SKM-1 (cell line): ENCODE measurements around the gene SBF1.
"Not testable (repeated sequence)": the region's sequence is repeated elsewhere in the genome, so short reads cannot be mapped to it uniquely, and the experiment has no call there.

Source experiments
- DNase-seq: peaks from one replicate; lab custom pipeline; 2025; ENCODE audit not compliant: unreplicated experiment; lab: John Stamatoyannopoulos, UW

SBF1 gene, protein sequence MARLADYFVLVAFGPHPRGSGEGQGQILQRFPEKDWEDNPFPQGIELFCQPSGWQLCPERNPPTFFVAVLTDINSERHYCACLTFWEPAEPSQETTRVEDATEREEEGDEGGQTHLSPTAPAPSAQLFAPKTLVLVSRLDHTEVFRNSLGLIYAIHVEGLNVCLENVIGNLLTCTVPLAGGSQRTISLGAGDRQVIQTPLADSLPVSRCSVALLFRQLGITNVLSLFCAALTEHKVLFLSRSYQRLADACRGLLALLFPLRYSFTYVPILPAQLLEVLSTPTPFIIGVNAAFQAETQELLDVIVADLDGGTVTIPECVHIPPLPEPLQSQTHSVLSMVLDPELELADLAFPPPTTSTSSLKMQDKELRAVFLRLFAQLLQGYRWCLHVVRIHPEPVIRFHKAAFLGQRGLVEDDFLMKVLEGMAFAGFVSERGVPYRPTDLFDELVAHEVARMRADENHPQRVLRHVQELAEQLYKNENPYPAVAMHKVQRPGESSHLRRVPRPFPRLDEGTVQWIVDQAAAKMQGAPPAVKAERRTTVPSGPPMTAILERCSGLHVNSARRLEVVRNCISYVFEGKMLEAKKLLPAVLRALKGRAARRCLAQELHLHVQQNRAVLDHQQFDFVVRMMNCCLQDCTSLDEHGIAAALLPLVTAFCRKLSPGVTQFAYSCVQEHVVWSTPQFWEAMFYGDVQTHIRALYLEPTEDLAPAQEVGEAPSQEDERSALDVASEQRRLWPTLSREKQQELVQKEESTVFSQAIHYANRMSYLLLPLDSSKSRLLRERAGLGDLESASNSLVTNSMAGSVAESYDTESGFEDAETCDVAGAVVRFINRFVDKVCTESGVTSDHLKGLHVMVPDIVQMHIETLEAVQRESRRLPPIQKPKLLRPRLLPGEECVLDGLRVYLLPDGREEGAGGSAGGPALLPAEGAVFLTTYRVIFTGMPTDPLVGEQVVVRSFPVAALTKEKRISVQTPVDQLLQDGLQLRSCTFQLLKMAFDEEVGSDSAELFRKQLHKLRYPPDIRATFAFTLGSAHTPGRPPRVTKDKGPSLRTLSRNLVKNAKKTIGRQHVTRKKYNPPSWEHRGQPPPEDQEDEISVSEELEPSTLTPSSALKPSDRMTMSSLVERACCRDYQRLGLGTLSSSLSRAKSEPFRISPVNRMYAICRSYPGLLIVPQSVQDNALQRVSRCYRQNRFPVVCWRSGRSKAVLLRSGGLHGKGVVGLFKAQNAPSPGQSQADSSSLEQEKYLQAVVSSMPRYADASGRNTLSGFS (N-terminal part only)

DNA sequence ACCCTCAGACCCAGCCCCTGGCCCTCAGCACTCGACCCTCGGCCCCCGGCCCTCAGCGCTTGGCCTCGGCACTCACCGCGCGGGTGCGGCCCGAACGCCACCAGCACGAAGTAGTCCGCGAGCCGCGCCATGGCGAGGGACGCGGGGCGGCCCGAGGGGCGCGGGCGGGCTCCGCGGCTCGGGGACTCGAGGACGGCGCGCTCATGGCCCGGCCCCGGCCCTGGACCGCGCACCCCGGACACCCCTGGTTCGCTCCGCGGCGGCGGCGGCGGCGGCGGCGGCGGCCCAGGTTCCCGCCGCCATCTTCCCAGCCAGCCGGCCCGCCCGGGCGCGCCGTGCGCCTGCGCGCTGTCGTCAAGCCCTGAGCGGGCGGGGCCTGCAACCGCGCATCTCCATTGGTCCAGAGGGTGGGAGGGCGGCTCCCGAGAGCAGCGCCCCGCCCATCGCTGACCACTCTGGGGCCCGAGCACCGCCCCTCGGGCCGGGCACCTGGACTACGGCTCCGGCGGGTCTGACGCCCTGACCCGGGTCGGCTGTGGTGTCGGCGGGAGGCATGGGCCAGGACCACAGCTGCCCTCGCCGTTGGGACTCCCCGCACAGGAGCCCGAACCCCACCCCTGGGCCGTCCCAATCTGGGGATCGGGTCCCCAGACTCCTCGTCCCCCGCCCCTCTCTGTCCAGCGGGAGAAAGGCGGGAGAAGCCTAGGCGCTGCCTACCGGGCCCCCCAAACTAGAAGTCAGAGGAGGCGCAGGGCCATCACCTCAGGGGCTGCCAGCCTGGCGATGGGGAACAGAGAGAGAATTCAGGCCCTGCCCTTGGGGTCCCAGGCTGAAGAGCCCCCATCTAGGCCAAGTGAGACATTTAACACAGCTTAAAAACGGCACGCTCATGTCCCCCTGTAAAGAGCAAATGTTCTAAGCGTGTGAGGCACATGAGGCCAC is at the start of gene SBF1:
SBF1 (minus strand) TSS at position 326 of the 942 bp plus-strand sequence; CDS start at position 131, 195 bp downstream.
- DNase-seq, result peak; percentile 63

- DNase-seq, result no peak
Observed at GRCh38 chr22:50523806-50524675, 49.2 kb upstream of the SBF1 start.

DNA sequence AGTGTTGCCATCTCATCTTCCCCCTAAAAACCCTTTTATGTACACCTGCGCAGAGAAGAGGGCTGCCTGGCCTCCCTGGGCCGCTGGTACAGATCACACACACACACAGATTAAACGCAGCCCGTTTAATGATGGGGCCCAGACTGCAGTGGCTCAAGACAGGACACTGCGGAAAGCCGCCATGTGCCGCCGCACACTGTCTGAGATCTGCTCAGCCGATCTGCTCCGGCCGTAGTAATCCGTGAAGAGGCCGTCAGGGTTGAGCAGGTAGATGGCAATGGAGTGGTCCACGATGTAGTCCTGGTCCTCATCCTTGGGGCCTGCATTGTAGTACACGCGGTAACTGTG is 48.6 kb upstream of the SBF1 start:
- DNase-seq, result no peak

GRCh38 chr22:50522806-50523438 is 48.1 kb upstream of the SBF1 start:
- DNase-seq, result no peak

DNA sequence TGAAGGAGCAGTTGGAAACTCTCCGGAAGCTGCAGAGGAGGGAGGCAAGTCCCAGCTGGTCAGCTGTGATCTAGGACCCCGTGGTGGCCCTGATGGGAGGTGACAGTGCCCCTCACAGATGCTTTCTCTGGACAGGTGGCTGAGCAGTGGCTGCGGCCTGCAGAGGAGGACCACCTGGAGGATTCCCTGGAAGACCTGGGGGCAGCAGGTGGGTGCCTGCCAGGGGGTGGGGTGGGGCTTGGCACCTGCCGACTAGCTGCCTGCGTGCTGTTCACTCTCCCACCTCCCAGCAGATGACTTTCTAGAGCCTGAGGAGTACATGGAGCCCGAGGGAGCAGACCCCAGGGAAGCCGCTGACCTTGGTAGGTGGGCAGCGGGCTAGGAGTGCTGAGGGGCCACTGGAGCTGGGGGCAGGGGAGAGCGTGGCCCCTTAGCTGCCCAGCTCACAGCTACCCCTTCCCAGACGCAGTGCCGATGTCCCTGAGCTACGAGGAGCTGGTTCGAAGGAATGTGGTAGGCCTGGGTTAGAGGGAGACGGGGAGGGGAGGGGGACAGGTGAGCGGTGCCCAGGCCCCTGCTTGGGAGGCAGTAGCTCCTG is 47.5 kb upstream of the SBF1 start:
- no peak for DNase-seq

DNA sequence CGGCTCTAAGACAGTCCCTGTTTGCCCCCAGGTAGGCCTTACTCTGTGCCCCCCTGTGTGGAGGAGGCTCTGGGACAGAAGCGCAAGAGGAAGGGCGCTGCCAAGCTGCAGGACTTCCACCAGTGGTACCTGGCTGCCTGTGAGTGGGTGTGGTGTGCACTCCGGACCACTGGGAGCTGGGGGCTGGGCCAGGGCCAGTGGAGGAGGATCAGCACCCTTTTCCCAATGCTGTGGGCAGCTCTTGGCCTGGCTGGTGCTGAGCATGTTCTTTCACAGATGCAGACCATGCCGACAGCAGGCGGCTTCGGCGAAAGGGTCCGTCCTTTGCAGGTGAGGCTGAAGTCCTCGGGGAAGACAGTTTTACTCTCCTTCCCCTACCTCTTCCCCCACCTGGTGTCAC is 46.9 kb upstream of the SBF1 start:
- DNase-seq, result no peak

GRCh38 chr22:50520826-50521453 is 46.1 kb upstream of the SBF1 start:
- DNase-seq, result no peak

DNA sequence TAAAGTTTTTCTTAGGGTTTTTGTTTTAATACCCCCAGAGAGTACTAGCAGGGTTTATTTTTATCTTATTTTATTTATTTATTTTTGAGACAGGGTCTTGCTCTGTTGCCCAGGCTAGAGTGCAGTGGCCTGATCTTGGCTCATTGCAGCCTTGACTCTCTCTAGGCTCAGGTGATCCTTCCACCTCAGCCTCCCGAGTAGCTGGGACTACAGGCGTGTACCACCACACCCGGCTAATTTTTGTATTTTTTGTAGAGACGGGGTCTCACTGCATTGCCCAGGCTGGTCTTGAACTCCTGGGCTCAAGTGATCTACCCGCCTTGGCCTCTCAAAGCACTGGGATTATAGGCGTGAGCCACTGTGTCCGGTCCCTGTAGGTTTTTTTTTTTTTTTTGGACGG is 45.3 kb upstream of the SBF1 start:
- not testable (repeated sequence) for DNase-seq

DNA sequence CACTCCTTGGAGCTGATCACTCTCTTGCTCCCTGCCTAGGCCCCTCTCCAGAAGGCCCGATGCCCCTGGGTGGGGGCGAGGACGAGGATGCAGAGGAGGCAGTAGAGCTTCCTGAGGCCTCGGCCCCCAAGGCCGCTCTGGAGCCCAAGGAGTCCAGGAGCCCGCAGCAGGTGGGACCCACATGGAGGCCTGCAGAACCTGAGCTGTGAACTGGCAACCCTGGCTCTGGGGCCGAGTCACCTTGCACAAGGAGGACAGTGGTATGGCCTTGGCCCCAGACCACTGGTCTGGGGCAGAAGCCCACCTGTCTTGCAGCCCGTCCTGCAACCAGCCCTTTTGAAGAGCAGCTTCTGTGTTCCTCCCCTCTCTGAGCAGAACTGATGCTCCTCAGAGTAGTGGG is 44.3 kb upstream of the SBF1 start:
- DNase-seq, result no peak

- DNase-seq, result no peak
Observed at GRCh38 chr22:50518606-50519005, 43.8 kb upstream of the SBF1 start.

- no peak for DNase-seq
Observed at GRCh38 chr22:50517495-50518260, 42.8 kb upstream of the SBF1 start.

- no peak for DNase-seq
Observed at GRCh38 chr22:50516891-50517290, 42.1 kb upstream of the SBF1 start.

- DNase-seq, result no peak
Observed at GRCh38 chr22:50516068-50516467, 41.2 kb upstream of the SBF1 start.

DNA sequence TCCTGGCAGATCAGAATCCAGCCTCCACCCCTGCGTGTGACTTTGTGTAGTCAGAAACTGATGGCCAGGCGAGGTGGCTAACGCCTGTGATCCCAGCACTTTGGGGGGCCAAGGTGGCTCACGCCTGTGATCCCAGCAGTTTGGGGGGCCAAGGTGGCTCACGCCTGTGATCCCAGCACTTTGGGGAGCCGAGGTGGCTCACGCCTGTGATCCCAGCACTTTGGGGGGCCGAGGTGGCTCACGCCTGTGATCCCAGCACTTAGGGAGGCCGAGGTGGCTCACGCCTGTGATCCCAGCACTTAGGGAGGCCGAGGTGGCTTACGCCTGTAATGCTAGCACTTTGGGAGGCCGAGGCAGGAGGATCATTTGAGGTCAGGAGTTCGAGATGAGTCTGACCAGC is 38.3 kb upstream of the SBF1 start:
- DNase-seq, result no peak

DNA sequence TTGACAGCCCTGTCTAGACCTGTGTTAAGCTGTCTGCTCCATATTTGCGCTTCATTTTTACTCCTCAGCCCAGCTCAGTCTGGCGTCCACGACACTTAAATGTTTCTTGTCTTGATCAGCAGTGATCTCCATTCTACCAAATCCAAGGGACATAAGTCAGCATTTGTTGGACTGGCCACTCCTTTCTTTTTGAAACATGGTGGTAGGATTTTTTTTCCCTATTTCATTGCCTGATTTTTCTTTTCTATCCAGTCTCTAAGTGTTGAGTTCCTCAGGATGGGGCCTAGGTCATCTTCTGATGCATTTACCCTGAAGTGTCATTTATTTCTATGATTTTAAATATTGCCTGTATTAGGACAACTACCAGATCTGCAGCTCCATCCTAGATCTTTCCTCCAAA is 34.1 kb upstream of the SBF1 start:
- no peak for DNase-seq

- peak; percentile 94 for DNase-seq
Observed at GRCh38 chr22:50507991-50508884, 33.4 kb upstream of the SBF1 start, which contains the start of gene NCAPH2. Gene NCAPH2 (plus strand): TSS chr22:50508224. CDS start chr22:50508338, 114 bp downstream.
